Left ventricle myocardium superior (tissue), 1 donor: ENCODE data around the gene GRK5. TPM values are rescaled to one million over a fixed set of nuclear protein-coding genes. Genes with fewer than 3 reads are reported as not detected.
"Not testable (repeated sequence)": the region's sequence is repeated elsewhere in the genome, so short reads cannot be mapped to it uniquely, and the experiment has no call there.

Source experiments
- ATAC-seq: fragments of 200-7000 bp; cut with Tn5 transposase; one replicate; pipeline ENCODE4 v1.9.1; 2020; ENCODE audit warnings: mild to moderate bottlenecking, moderate library complexity
- DNase-seq: peaks from one replicate; pipeline ENCODE4 v3.0.0-alpha.2; 2020
- intact Hi-C: fragments of 100-400 bp; cut with micrococcal nuclease; formaldehyde crosslinking; loops from one replicate; pipeline ENCODE4 v1.11.0; 2022
- total RNA-seq: library from RNA; stranded (reverse); fragmentation: NEBNext Ultra II Directional; extraction: Animal tissue kit (Norgen Biotek cat#: 25700); gene quantifications from one replicate; pipeline ENCODE4 v1.2.1, GENCODE V29; 2021
- donor health status: DM: no; HTN: yes; CAD: no; lungs with severe emphysema.

Gene GRK5
- total RNA-seq, 1 donor from 2014 or later, result 43.4 TPM

- intact Hi-C loops, result no loop called here
- DNase-seq, result no peak
Measured at GRCh38 chr10:119215371-119215770, 8.0 kb downstream of the GRK5 start.

GRCh38 chr10:119216127-119216526, 8.8 kb downstream of the GRK5 start:
- no peak for DNase-seq
- intact Hi-C loops, result no loop called here
- ATAC-seq, result no peak

More at GRCh38 chr10:119215371-119215770, 8.0 kb downstream of the GRK5 start:
- no peak for ATAC-seq

GRCh38 chr10:119217401-119217800, 10.0 kb downstream of the GRK5 start:
- DNase-seq (peak; percentile 44), ATAC-seq (peak; percentile 3)
- intact Hi-C loops, result no loop called here

GRCh38 chr10:119217991-119218490, 10.7 kb downstream of the GRK5 start:
- intact Hi-C loops, result no loop called here
- DNase-seq, result no peak

GRCh38 chr10:119219871-119220270, 12.5 kb downstream of the GRK5 start:
- no peak for ATAC-seq
- intact Hi-C loops, result loop anchor here (5.0 kb wide), 1 partner anchor 62 kb away; no protein-coding TSS in a partner anchor
- DNase-seq, result no peak

More at GRCh38 chr10:119217991-119218490, 10.7 kb downstream of the GRK5 start:
- peak; percentile 72 for ATAC-seq

- ATAC-seq, result peak; percentile 52
- DNase-seq, result no peak
Measured at GRCh38 chr10:119221201-119221600, 13.8 kb downstream of the GRK5 start.

GRCh38 chr10:119221666-119222065, 14.3 kb downstream of the GRK5 start:
- intact Hi-C loops, result loop anchor here (5.0 kb wide), 1 partner anchor 61 kb away; no protein-coding TSS in a partner anchor
- ATAC-seq (no peak), DNase-seq (no peak)

More at GRCh38 chr10:119221201-119221600, 13.8 kb downstream of the GRK5 start:
- intact Hi-C loops, result loop anchor here (5.0 kb wide), 1 partner anchor 61 kb away; no protein-coding TSS in a partner anchor

- ATAC-seq (peak; percentile 50), DNase-seq (no peak)
- intact Hi-C loops, result loop anchor here (5.0 kb wide), 1 partner anchor 60 kb away; no protein-coding TSS in a partner anchor
Measured at GRCh38 chr10:119222537-119222936, 15.2 kb downstream of the GRK5 start.

GRCh38 chr10:119222966-119223386, 15.6 kb downstream of the GRK5 start:
- DNase-seq (no peak), ATAC-seq (peak; percentile 26)
- intact Hi-C loops, result loop anchor here (5.0 kb wide), 1 partner anchor 59 kb away; no protein-coding TSS in a partner anchor

GRCh38 chr10:119225083-119225658, 17.8 kb downstream of the GRK5 start:
- ATAC-seq (no peak), DNase-seq (no peak)
- intact Hi-C loops, result no loop called here

GRCh38 chr10:119227825-119228224, 20.5 kb downstream of the GRK5 start:
- intact Hi-C loops, result no loop called here
- no peak for DNase-seq
- ATAC-seq, result no peak

- DNase-seq (no peak), ATAC-seq (no peak)
- intact Hi-C loops, result no loop called here
Measured at GRCh38 chr10:119231654-119232053, 24.3 kb downstream of the GRK5 start.

- ATAC-seq, intact Hi-C loops, DNase-seq: not testable (repeated sequence)
Measured at GRCh38 chr10:119232439-119232838, 25.1 kb downstream of the GRK5 start.

GRCh38 chr10:119233123-119233820, 25.9 kb downstream of the GRK5 start:
- ATAC-seq (no peak), DNase-seq (no peak)
- intact Hi-C loops, result no loop called here

GRCh38 chr10:119233821-119234220, 26.4 kb downstream of the GRK5 start:
- DNase-seq (no peak), ATAC-seq (peak; percentile 34)
- intact Hi-C loops, result no loop called here

- DNase-seq, result peak; percentile 65
- intact Hi-C loops, result no loop called here
- ATAC-seq, result peak; percentile 36
Measured at GRCh38 chr10:119235356-119235755, 28.0 kb downstream of the GRK5 start.

- ATAC-seq (peak; percentile 2), DNase-seq (no peak)
- intact Hi-C loops, result no loop called here
Measured at GRCh38 chr10:119237722-119238436, 30.5 kb downstream of the GRK5 start.

- ATAC-seq, result no peak
- intact Hi-C loops, result no loop called here
- DNase-seq, result no peak
Measured at GRCh38 chr10:119238577-119238976, 31.2 kb downstream of the GRK5 start.

GRCh38 chr10:119239015-119239414, 31.6 kb downstream of the GRK5 start:
- DNase-seq, intact Hi-C loops: not testable (repeated sequence)
- peak; percentile 39 for ATAC-seq
